Common myeloid progenitor, CD34-positive (primary cell): ENCODE results near the gene CAMTA1.

Source experiments
- CTCF ChIA-PET: fragments of 350-600 bp; sonication (Branson Sonifier 250); formaldehyde crosslinking; loops from one replicate; lab custom pipeline; 2021; ENCODE audit warnings: antibody characterized with exemption; lab: Charles Lee
- POLR2A ChIA-PET: fragments of 350-600 bp; sonication (Branson Sonifier 250); formaldehyde crosslinking; loops from one replicate; lab custom pipeline; 2021; ENCODE audit warnings: antibody characterized with exemption; lab: Charles Lee
- DNase-seq, 3 donors: peaks; one replicate each; pipeline versions ENCODE4 v3.0.0 to v3.0.0-alpha.2; 2013
- H3K27ac ChIP-seq, 2 experiments: 1 replicate in 1 of 2; 2 replicates in 1 of 2; pipeline ENCODE4 v1.7.0; 2013; ENCODE audit warnings: inconsistent platforms in 2 of 2, low read length in 2 of 2, mild to moderate bottlenecking in 2 of 2, low read depth in 1 of 2, moderate library complexity in 1 of 2; ENCODE audit not compliant: severe bottlenecking in 2 of 2, insufficient read depth in 1 of 2, poor library complexity in 1 of 2
- H3K27me3 ChIP-seq, 5 experiments: replicated peaks in 2 of 5; 1 replicate in 3 of 5; 2 replicates in 2 of 5; pipeline versions ENCODE4 v1.6.1 to v1.7.0; 2013; ENCODE audit warnings: low read length in 4 of 5, mild to moderate bottlenecking in 2 of 5, moderate library complexity in 2 of 5, inconsistent platforms in 1 of 5; ENCODE audit not compliant: insufficient read depth in 5 of 5, control insufficient read depth in 4 of 5
- H3K36me3 ChIP-seq, 4 experiments: 1 replicate in 2 of 4; 2 replicates in 2 of 4; pipeline versions ENCODE4 v1.6.1 to v1.7.0; 2013; ENCODE audit warnings: low read length in 3 of 4, control low read depth in 1 of 4, mild to moderate bottlenecking in 1 of 4; ENCODE audit not compliant: control insufficient read depth in 4 of 4, insufficient read depth in 4 of 4
- H3K4me1 ChIP-seq, 4 experiments: 1 replicate in 3 of 4; 2 replicates in 1 of 4; pipeline versions ENCODE4 v1.6.1 to v1.7.1; 2013; ENCODE audit warnings: low read length in 3 of 4, mild to moderate bottlenecking in 3 of 4, control low read depth in 1 of 4, inconsistent platforms in 1 of 4, moderate library complexity in 1 of 4; ENCODE audit not compliant: control insufficient read depth in 4 of 4, insufficient read depth in 4 of 4; ENCODE audit errors: control extremely low read depth in 1 of 4
- H3K4me3 ChIP-seq, 7 experiments: 1 replicate in 4 of 7; 2 replicates in 3 of 7; pipeline versions ENCODE4 v1.5.1 to v1.7.0; 2013; ENCODE audit warnings: mild to moderate bottlenecking in 7 of 7, low read length in 6 of 7, moderate library complexity in 6 of 7, inconsistent platforms in 2 of 7, low read depth in 2 of 7, control low read depth in 1 of 7; ENCODE audit not compliant: insufficient read depth in 4 of 7, control insufficient read depth in 1 of 7; ENCODE audit errors: extremely low read depth in 1 of 7
- H3K9me3 ChIP-seq, 5 experiments: 1 replicate in 4 of 5; 2 replicates in 1 of 5; pipeline versions ENCODE4 v1.6.1 to v1.7.1; 2013; ENCODE audit warnings: low read length in 4 of 5, mild to moderate bottlenecking in 2 of 5, inconsistent platforms in 1 of 5, low read depth in 1 of 5, moderate library complexity in 1 of 5; ENCODE audit not compliant: control insufficient read depth in 4 of 5, insufficient read depth in 2 of 5; ENCODE audit errors: control extremely low read depth in 1 of 5
- WGBS: methylation state at CpG from one replicate; pipeline ENCODE4 v1.1.5; 2013; ENCODE audit not compliant: insufficient coverage; 5-methylcytosine and 5-hydroxymethylcytosine counted together

The CAMTA1 gene

GRCh38 chr1:7341145-7341905, 556.1 kb downstream of the CAMTA1 start:
- Histone ChIP-seq H3K4me3 (no peak overlapping the region), H3K36me3 (no peaks in the 10 kb centered on the region), H3K27me3 (no peaks in the 10 kb centered on the region), H3K27ac (no peak overlapping the region), H3K9me3 (no peaks in the 10 kb centered on the region), H3K4me1 (no peaks in the 10 kb centered on the region)
- ChIA-PET CTCF (no interaction called here), POLR2A (no interaction called here)
- 92% methylated on average over 9 of the region's 11 CpGs for WGBS
- DNase-seq: no peak

GRCh38 chr1:7343882-7344281, 558.6 kb downstream of the CAMTA1 start:
- Histone ChIP-seq H3K27ac (no peak overlapping the region), H3K9me3 (no peaks in the 10 kb centered on the region), H3K27me3 (no peaks in the 10 kb centered on the region), H3K4me3 (no peak overlapping the region), H3K36me3 (no peaks in the 10 kb centered on the region), H3K4me1 (no peaks in the 10 kb centered on the region)
- CTCF ChIA-PET: no interaction called here
- POLR2A ChIA-PET: no interaction called here
- DNase-seq: no peak
- WGBS: 95% methylated on average over 4 of the region's 6 CpGs

GRCh38 chr1:7344299-7344698, 559.0 kb downstream of the CAMTA1 start:
- CTCF ChIA-PET: interaction anchor here (1.2 kb wide), 1 partner anchor 16 kb away, joined by 3 read pairs; no protein-coding TSS in a partner anchor
- POLR2A ChIA-PET: no interaction called here
- WGBS: 50% methylated on average over 1 of the region's 2 CpGs

GRCh38 chr1:7345516-7345915, 560.3 kb downstream of the CAMTA1 start:
- POLR2A ChIA-PET: no interaction called here
- Histone ChIP-seq H3K36me3 (no peaks in the 10 kb centered on the region), H3K27me3 (no peaks in the 10 kb centered on the region), H3K27ac (no peak overlapping the region), H3K4me3 (no peak overlapping the region), H3K4me1 (no peaks in the 10 kb centered on the region), H3K9me3 (no peaks in the 10 kb centered on the region)
- no peak for DNase-seq
- WGBS: 92% methylated on average over 2 of the region's 3 CpGs
- CTCF ChIA-PET: interaction anchor here (1.2 kb wide), 1 partner anchor 17 kb away, joined by 3 read pairs; no protein-coding TSS in a partner anchor

More at GRCh38 chr1:7344299-7344698, 559.0 kb downstream of the CAMTA1 start:
- Histone ChIP-seq H3K9me3 (no peaks in the 10 kb centered on the region), H3K36me3 (no peaks in the 10 kb centered on the region), H3K4me3 (no peak overlapping the region), H3K4me1 (no peaks in the 10 kb centered on the region), H3K27me3 (no peaks in the 10 kb centered on the region), H3K27ac (no peak overlapping the region)
- DNase-seq: no peak

- Histone ChIP-seq H3K27me3 (no peaks in the 10 kb centered on the region), H3K36me3 (no peaks in the 10 kb centered on the region), H3K9me3 (no peaks in the 10 kb centered on the region), H3K4me3 (no peak overlapping the region), H3K4me1 (no peaks in the 10 kb centered on the region), H3K27ac (no peak overlapping the region)
- CTCF ChIA-PET: no interaction called here
- POLR2A ChIA-PET: no interaction called here
- WGBS: 100% methylated on average over 2 of the region's 3 CpGs
- DNase-seq: no peak
These were observed 560.9 kb downstream of the CAMTA1 start for GRCh38 chr1:7346070-7346596.

- 92% methylated on average over 21 of the region's 24 CpGs for WGBS
- Histone ChIP-seq H3K27ac (no peak overlapping the region), H3K36me3 (no peaks in the 10 kb centered on the region), H3K4me1 (no peaks in the 10 kb centered on the region), H3K4me3 (no peak overlapping the region), H3K27me3 (no peaks in the 10 kb centered on the region), H3K9me3 (no peaks in the 10 kb centered on the region)
- no peak for DNase-seq
- ChIA-PET CTCF (no interaction called here), POLR2A (no interaction called here)
These were observed 561.6 kb downstream of the CAMTA1 start for GRCh38 chr1:7346600-7347570.
